H9 (cell line): Measurements from ENCODE around the gene ASH1L. TPM values are rescaled to one million over a fixed set of nuclear protein-coding genes. Genes with fewer than 3 reads are reported as not detected.
"Not testable (repeated sequence)": the region's sequence is repeated elsewhere in the genome, so short reads cannot be mapped to it uniquely, and the experiment has no call there.

Experiments used
- DNase-seq: peaks from one replicate; pipeline ENCODE4 v3.0.0-alpha.2; 2017
- H2AFZ ChIP-seq: one replicate; pipeline ENCODE4 v1.6.1; 2013; ENCODE audit warnings: mild to moderate bottlenecking, low read length, control low read depth, moderate library complexity
- H2AK5ac ChIP-seq: 2 replicates; pipeline ENCODE4 v1.6.1; 2013; ENCODE audit warnings: low read length, control low read depth, mixed read lengths; ENCODE audit not compliant: insufficient read length
- H2BK120ac ChIP-seq: one replicate; pipeline ENCODE4 v1.6.1; 2013; ENCODE audit warnings: low read depth, mild to moderate bottlenecking, low read length, control low read depth, inconsistent platforms; ENCODE audit not compliant: poor library complexity, severe bottlenecking
- H2BK12ac ChIP-seq: 2 replicates; pipeline ENCODE4 v1.6.1; 2013; ENCODE audit warnings: low read length, control low read depth, mixed read lengths, low read depth; ENCODE audit not compliant: insufficient read length
- H2BK15ac ChIP-seq: 2 replicates; pipeline ENCODE4 v1.6.1; 2013; ENCODE audit warnings: low read depth, low read length, control low read depth
- H2BK20ac ChIP-seq: one replicate; pipeline ENCODE4 v1.6.1; 2013; ENCODE audit warnings: low read depth, mild to moderate bottlenecking, low read length, control low read depth, inconsistent platforms; ENCODE audit not compliant: poor library complexity, severe bottlenecking
- H2BK5ac ChIP-seq: 2 replicates; pipeline ENCODE4 v1.6.1; 2013; ENCODE audit warnings: low read length, control low read depth, mixed read lengths; ENCODE audit not compliant: insufficient read length
- H3K14ac ChIP-seq: 2 replicates; pipeline ENCODE4 v1.6.1; 2013; ENCODE audit warnings: low read length, control low read depth; ENCODE audit not compliant: insufficient read depth
- H3K18ac ChIP-seq: 2 replicates; pipeline ENCODE4 v1.6.1; 2013; ENCODE audit warnings: low read depth, mild to moderate bottlenecking, mixed read lengths, low read length, control low read depth; ENCODE audit not compliant: insufficient read length
- H3K23ac ChIP-seq: 2 replicates; pipeline ENCODE4 v1.6.1; 2013; ENCODE audit warnings: low read length, control low read depth, mixed read lengths, low read depth; ENCODE audit not compliant: insufficient read length
- H3K23me2 ChIP-seq: 2 replicates; pipeline ENCODE4 v1.6.1; 2013; ENCODE audit warnings: low read depth, mild to moderate bottlenecking, mixed read lengths, low read length, control low read depth; ENCODE audit not compliant: insufficient read length, poor library complexity, severe bottlenecking
- H3K27ac ChIP-seq: 2 replicates; pipeline ENCODE4 v1.5.1; 2013; ENCODE audit warnings: low read length, control low read depth, mixed read lengths, low read depth; ENCODE audit not compliant: insufficient read length
- H3K27me3 ChIP-seq: 2 replicates; pipeline ENCODE4 v1.6.1; 2013; ENCODE audit warnings: low read length, control low read depth, inconsistent platforms; ENCODE audit not compliant: insufficient read depth
- H3K4ac ChIP-seq: 2 replicates; pipeline ENCODE4 v1.6.1; 2013; ENCODE audit warnings: low read depth, mild to moderate bottlenecking, control low read depth, inconsistent platforms, low read length, moderate library complexity
- H3K4me1 ChIP-seq: 2 replicates; pipeline ENCODE4 v1.6.1; 2013; ENCODE audit warnings: low read length, control low read depth, inconsistent platforms; ENCODE audit not compliant: insufficient read depth
- H3K4me2 ChIP-seq: 2 replicates; pipeline ENCODE4 v1.6.1; 2013; ENCODE audit warnings: low read length, control low read depth, mixed read lengths; ENCODE audit not compliant: insufficient read length, insufficient read depth
- H3K56ac ChIP-seq: 2 replicates; pipeline ENCODE4 v1.6.1; 2013; ENCODE audit warnings: low read depth, mild to moderate bottlenecking, mixed read lengths, low read length, control low read depth; ENCODE audit not compliant: insufficient read length
- H3K79me1 ChIP-seq: 2 replicates; pipeline ENCODE4 v1.6.1; 2013; ENCODE audit warnings: low read depth, mild to moderate bottlenecking, moderate library complexity, low read length, control low read depth, inconsistent platforms; ENCODE audit not compliant: insufficient read depth, poor library complexity, severe bottlenecking
- H3K79me2 ChIP-seq: 2 replicates; pipeline ENCODE4 v1.6.1; 2013; ENCODE audit warnings: low read length, control low read depth, inconsistent platforms; ENCODE audit not compliant: insufficient read depth
- H3K9ac ChIP-seq: 2 replicates; pipeline ENCODE4 v1.6.1; 2013; ENCODE audit warnings: low read length, control low read depth, mixed read lengths; ENCODE audit not compliant: insufficient read length; ENCODE audit errors: extremely low read depth
- H3K9me3 ChIP-seq: one replicate; pipeline ENCODE4 v1.6.1; 2013; ENCODE audit warnings: low read depth, low read length, inconsistent platforms; ENCODE audit not compliant: control insufficient read depth
- H3T11ph ChIP-seq: one replicate; pipeline ENCODE4 v1.6.1; 2013; ENCODE audit warnings: mild to moderate bottlenecking, low read length, control low read depth, inconsistent platforms
- H4K20me1 ChIP-seq: one replicate; pipeline ENCODE4 v1.6.1; 2013; ENCODE audit not compliant: control insufficient read depth, insufficient read length, insufficient read depth
- H4K5ac ChIP-seq: 2 replicates; pipeline ENCODE4 v1.6.1; 2013; ENCODE audit warnings: low read depth, mild to moderate bottlenecking, mixed read lengths, low read length, control low read depth; ENCODE audit not compliant: insufficient read length
- H4K8ac ChIP-seq: replicated peaks from 2 replicates; pipeline ENCODE4 v1.6.1; 2013; ENCODE audit warnings: low read length, control low read depth, mixed read lengths, low read depth; ENCODE audit not compliant: insufficient read length
- H4K91ac ChIP-seq: 2 replicates; pipeline ENCODE4 v1.6.1; 2013; ENCODE audit warnings: low read depth, mild to moderate bottlenecking, moderate library complexity, mixed read lengths, low read length, control low read depth; ENCODE audit not compliant: insufficient read length
- H3K27ac Mint-ChIP-seq, 3 experiments: 2 replicates in 2 of 3; 3 replicates in 1 of 3; pipeline ENCODE4 v1.8.0; 2020 to 2021; ENCODE audit warnings: mixed read lengths in 3 of 3, mild to moderate bottlenecking in 1 of 3, moderate library complexity in 1 of 3
- H3K27me3 Mint-ChIP-seq: 2 replicates; pipeline ENCODE4 v1.8.0; 2021; ENCODE audit warnings: low read depth, mild to moderate bottlenecking, moderate library complexity, mixed read lengths
- H3K36me3 Mint-ChIP-seq, 3 experiments: 2 replicates in 2 of 3; 3 replicates in 1 of 3; pipeline ENCODE4 v1.8.0; 2020 to 2021; ENCODE audit warnings: low read depth in 3 of 3, mixed read lengths in 3 of 3; ENCODE audit not compliant: insufficient read depth in 1 of 3
- H3K4me1 Mint-ChIP-seq, 2 experiments: 2 replicates each; pipeline ENCODE4 v1.8.0; 2020; ENCODE audit warnings: mixed read lengths in 2 of 2
- H3K4me3 Mint-ChIP-seq, 2 experiments: 2 replicates in 1 of 2; 3 replicates in 1 of 2; pipeline ENCODE4 v1.8.0; 2020 to 2021; ENCODE audit warnings: mild to moderate bottlenecking in 2 of 2, mixed read lengths in 2 of 2, moderate library complexity in 1 of 2
- H3K9me3 Mint-ChIP-seq, 2 experiments: 2 replicates in 1 of 2; 3 replicates in 1 of 2; pipeline ENCODE4 v1.8.0; 2020; ENCODE audit warnings: mild to moderate bottlenecking in 2 of 2, mixed read lengths in 2 of 2, moderate library complexity in 1 of 2
- CTCF ChIP-seq: fragments of 200-600 bp; sonication (generic); conservative IDR thresholded peaks from 3 replicates; pipeline ENCODE4 v1.8.0; 2021; ENCODE audit warnings: antibody characterized with exemption, mild to moderate bottlenecking
- WGBS: extraction: QIAGEN DNeasy Blood & Tissue Kit; methylation state at CpG from one replicate; pipeline ENCODE4 v1.1.7; 2013; ENCODE audit warnings: missing lambda C conversion rate, low lambda C conversion rate, mixed read lengths; ENCODE audit not compliant: insufficient read length; ENCODE audit errors: extremely low coverage; 5-methylcytosine and 5-hydroxymethylcytosine counted together
- total RNA-seq: library from RNA; stranded (reverse); gene quantifications from 2 replicates; pipeline ENCODE4 v1.2.1, GENCODE V29; 2021

The ASH1L gene
- total RNA-seq, 1 experiment from 2014 or later = 32.8 TPM

GRCh38 chr1:155607708-155608107 is 45.1 kb upstream of the ASH1L start:
- H3K56ac ChIP-seq = no peak overlapping the region
- DNase-seq = no peak
- no peak overlapping the region for H3K4me2 ChIP-seq
- TF ChIP-seq CTCF = peak; percentile 19; the same call in 2 of the 3 replicates
- H3K23ac ChIP-seq = no peak overlapping the region
- no peak overlapping the region for H2BK15ac ChIP-seq
- H3K14ac ChIP-seq = no peak overlapping the region
- no peak overlapping the region; a peak in 1 of 7 replicates for H3K27ac Mint-ChIP-seq
- WGBS = no CpG with 5 or more reads among the region's 7 CpGs
- no peaks in the 10 kb centered on the region for H4K20me1 ChIP-seq
- H2BK120ac ChIP-seq = no peak overlapping the region
- H3K27me3 Mint-ChIP-seq = no peaks in the 10 kb centered on the region; the same call in 1 of the 2 replicates
- H4K91ac ChIP-seq = no peak overlapping the region
- H2BK12ac ChIP-seq = no peak overlapping the region
- H4K8ac ChIP-seq = no peak overlapping the region
- H2AFZ ChIP-seq = no peak overlapping the region
- no peaks in the 10 kb centered on the region for H3K79me1 ChIP-seq
- H2BK20ac ChIP-seq = no peak overlapping the region
- H3K4ac ChIP-seq = no peak overlapping the region
- no peak overlapping the region for H4K5ac ChIP-seq
- H3K79me2 ChIP-seq = no peaks in the 10 kb centered on the region
- no peak overlapping the region; a peak in 1 of 5 replicates for H3K4me3 Mint-ChIP-seq
- peaks cover 2 to 4% of the 10 kb centered on the region in 2 experiments; a peak in 2 of 4 replicates for H3K4me1 Mint-ChIP-seq
- no peaks in the 10 kb centered on the region for H3K23me2 ChIP-seq
- H3K36me3 Mint-ChIP-seq = peaks cover 8 to 9% (median 8%) of the 10 kb centered on the region in 3 experiments; a peak in 6 of 7 replicates
- H2BK5ac ChIP-seq = no peak overlapping the region
- H2AK5ac ChIP-seq = no peak overlapping the region
- no peaks in the 10 kb centered on the region for H3K27me3 ChIP-seq
- no peaks in the 10 kb centered on the region for H3K9me3 ChIP-seq
- no peak overlapping the region for H3K18ac ChIP-seq
- no peaks in the 10 kb centered on the region for H3K9me3 Mint-ChIP-seq
- no peaks in the 10 kb centered on the region for H3K4me1 ChIP-seq
- no peak overlapping the region for H3T11ph ChIP-seq
- H3K27ac ChIP-seq = no peak overlapping the region
- no peak overlapping the region for H3K9ac ChIP-seq

- H3K4me1 ChIP-seq, H3K9me3 Mint-ChIP-seq, H2BK5ac ChIP-seq, H4K91ac ChIP-seq, H3K23ac ChIP-seq, DNase-seq, H3T11ph ChIP-seq, H3K9me3 ChIP-seq, H3K79me1 ChIP-seq, H3K36me3 Mint-ChIP-seq, H2BK120ac ChIP-seq, H4K8ac ChIP-seq, H4K20me1 ChIP-seq, H2BK12ac ChIP-seq, H3K27ac ChIP-seq, H2AK5ac ChIP-seq, H3K56ac ChIP-seq, H3K4ac ChIP-seq, H3K27me3 Mint-ChIP-seq, H2BK20ac ChIP-seq, H3K4me2 ChIP-seq, H3K79me2 ChIP-seq, H3K18ac ChIP-seq, H3K14ac ChIP-seq, H3K23me2 ChIP-seq, H2AFZ ChIP-seq, H4K5ac ChIP-seq, H2BK15ac ChIP-seq, H3K27me3 ChIP-seq, H3K9ac ChIP-seq: not testable (repeated sequence)
- WGBS = no CpG with 5 or more reads among the region's 12 CpGs
- peak overlapping the region; percentile 62 to 93 (median 80); a peak in 5 of 7 replicates for H3K27ac Mint-ChIP-seq
- peak overlapping the region in 1 of 2 experiments; percentile 49; a peak in 3 of 5 replicates for H3K4me3 Mint-ChIP-seq
- H3K4me1 Mint-ChIP-seq = peaks cover 20 to 21% of the 10 kb centered on the region in 2 experiments
Measured at GRCh38 chr1:155599828-155600572, 37.4 kb upstream of the ASH1L start.
